Kidney (tissue), 14 donors: ENCODE data around the gene ANKRD66. TPM values are rescaled to one million over a fixed set of nuclear protein-coding genes. Genes with fewer than 3 reads are reported as not detected.

Source experiments
- DNase-seq, 5 donors: peaks; one replicate each; pipeline ENCODE4 v3.0.0-alpha.2; 2013 to 2020
- FAIRE-seq: peaks from 2 replicates; lab custom pipeline; 2012; peaks lifted over from hg19 to GRCh38; lab: Jason Lieb, UNC
- H3K27ac ChIP-seq, 2 donors: one replicate each; pipeline ENCODE4 v1.7.0; 2013; ENCODE audit warnings: low read depth in 2 of 2, low read length in 2 of 2, inconsistent platforms in 1 of 2
- H3K27me3 ChIP-seq: one replicate; pipeline ENCODE4 v1.7.1; 2013; ENCODE audit warnings: low read length, inconsistent platforms; ENCODE audit not compliant: control insufficient read depth, insufficient read depth
- H3K36me3 ChIP-seq, 3 donors: one replicate each; pipeline versions ENCODE4 v1.7.0 to v1.7.1; 2013; ENCODE audit warnings: low read length in 3 of 3, control low read depth in 1 of 3, inconsistent platforms in 1 of 3; ENCODE audit not compliant: insufficient read depth in 3 of 3, control insufficient read depth in 2 of 3
- H3K4me1 ChIP-seq, 3 donors: one replicate each; pipeline versions ENCODE4 v1.7.0 to v1.7.1; 2013; ENCODE audit warnings: low read length in 3 of 3, inconsistent platforms in 1 of 3, low read depth in 1 of 3; ENCODE audit not compliant: control insufficient read depth in 2 of 3, insufficient read depth in 2 of 3
- H3K4me3 ChIP-seq, 3 donors: one replicate each; pipeline versions ENCODE4 v1.7.0 to v1.8.1; 2013; ENCODE audit warnings: low read length in 3 of 3, control low read depth in 1 of 3, inconsistent platforms in 1 of 3
- H3K9ac ChIP-seq, 3 donors: one replicate each; pipeline versions ENCODE4 v1.7.0 to v1.7.1; 2013; ENCODE audit warnings: low read length in 3 of 3, control low read depth in 1 of 3, inconsistent platforms in 1 of 3
- H3K9me3 ChIP-seq, 3 donors: one replicate each; pipeline versions ENCODE4 v1.7.0 to v1.7.1; 2013; ENCODE audit warnings: low read length in 3 of 3, control low read depth in 1 of 3, inconsistent platforms in 1 of 3; ENCODE audit not compliant: control insufficient read depth in 2 of 3, insufficient read depth in 1 of 3
- CTCF ChIP-seq: IDR thresholded peaks from 3 replicates; pipeline ENCODE4 v1.5.1; 2012; ENCODE audit warnings: mild to moderate bottlenecking, moderate library complexity, borderline replicate concordance; ENCODE audit not compliant: insufficient read depth; ENCODE audit errors: extremely low read depth
- intact Hi-C: fragments of 100-400 bp; cut with DNase I; formaldehyde crosslinking; loops from one replicate; pipeline ENCODE4 v1.11.1; 2022
- polyA plus RNA-seq: library from polyadenylated mRNA; stranded (reverse); fragments of 350-450 nt; fragmentation: Illumina TruSeq; extraction: RNeasy Lipid Tissue Mini Kit (QIAGEN cat#74804); gene quantifications from one replicate; pipeline ENCODE4 v1.2.3, GENCODE V29; 2014; ENCODE audit warnings: low read depth, low replicate concordance; ENCODE audit not compliant: insufficient read depth
- total RNA-seq: library from RNA; stranded (reverse); fragmentation: NEBNext Ultra II Directional; extraction: Animal tissue kit (Norgen Biotek cat#: 25700); gene quantifications from one replicate; pipeline ENCODE4 v1.2.1, GENCODE V29; 2021
- donor health status: control.
- donor health status: control.
- donor health status: control.
- donor health status: control.
- donor health status: control.
- donor health status: DM: yes; HTN: yes; CAD: no.
- donor health status: Normal renal cell carcinoma (clear cell type).

ANKRD66 gene
- total and polyA plus RNA-seq, 2 donors from 2014 or later = not detected

DNA sequence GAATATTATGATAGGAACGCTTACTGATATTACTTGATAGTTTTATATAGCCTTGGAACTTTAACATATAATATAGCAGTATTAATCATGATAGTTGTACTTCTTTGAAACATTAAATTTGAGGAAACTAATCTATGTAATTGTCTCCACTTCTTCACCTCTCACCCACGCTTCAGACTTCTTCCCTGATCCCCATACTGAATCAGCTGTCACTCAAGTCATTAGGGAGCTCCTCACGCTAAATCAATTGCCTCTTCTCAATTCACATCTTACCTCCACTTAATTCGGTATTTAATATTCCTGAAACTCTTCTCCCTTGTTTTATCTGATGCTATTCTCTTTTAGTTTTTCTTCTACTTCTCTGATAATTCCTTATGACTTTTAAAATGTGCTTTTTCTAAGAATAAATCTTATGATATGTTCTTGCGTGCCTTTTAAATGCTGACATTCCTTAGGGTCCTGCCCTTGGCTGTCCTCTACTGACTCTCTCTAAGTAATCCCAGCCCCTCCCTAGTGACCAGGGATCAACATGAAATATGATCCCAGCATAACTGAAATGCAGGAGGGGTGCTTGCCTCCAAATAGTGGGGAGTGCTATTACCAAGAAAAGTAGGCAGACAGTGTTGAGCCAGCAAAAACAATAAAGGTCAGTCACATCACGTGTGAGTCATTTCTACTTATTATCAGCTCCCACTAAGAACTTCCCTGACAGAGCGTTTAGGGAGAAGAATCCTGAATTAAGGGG, 9.9 kb downstream of the ANKRD66 start:
- intact Hi-C loops = no loop called here
- no peaks in the 10 kb centered on the region for H3K27me3 ChIP-seq
- peak in 3 of 5 donors; percentile 27 to 57 (median 51) for DNase-seq
- H3K36me3 ChIP-seq = no peaks in the 10 kb centered on the region
- H3K4me1 ChIP-seq = peaks cover 0 to 6% (median 2%) of the 10 kb centered on the region in 3 donors
- no peak overlapping the region for H3K27ac ChIP-seq
- H3K9ac ChIP-seq = no peak overlapping the region
- H3K9me3 ChIP-seq = no peaks in the 10 kb centered on the region
- no peak overlapping the region for H3K4me3 ChIP-seq
- no peak for TF ChIP-seq CTCF
- FAIRE-seq = no peak

DNA sequence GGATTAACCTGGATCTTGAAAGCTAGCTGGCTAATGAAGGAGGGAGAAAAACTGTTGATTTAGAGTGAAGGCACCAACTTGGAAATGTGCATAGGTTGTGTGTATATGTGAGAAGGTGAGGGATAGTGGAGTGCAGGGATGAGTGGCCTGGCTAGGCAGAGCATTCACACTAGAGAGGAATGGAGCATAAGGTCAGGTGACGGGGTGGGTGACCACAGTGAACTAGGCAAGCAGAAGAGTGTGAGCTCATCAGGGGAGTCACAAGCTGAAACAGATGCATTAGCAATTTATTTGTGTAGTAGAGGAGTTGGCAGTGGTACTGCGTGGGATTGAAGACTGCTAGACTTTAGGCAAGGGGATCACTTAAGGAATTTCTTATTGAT, 10.5 kb downstream of the ANKRD66 start:
- DNase-seq (no peak), FAIRE-seq (no peak)
- no peak for TF ChIP-seq CTCF
- intact Hi-C loops = no loop called here
- Histone ChIP-seq H3K36me3 (no peaks in the 10 kb centered on the region), H3K9ac (no peak overlapping the region), H3K27ac (no peak overlapping the region), H3K4me3 (no peak overlapping the region), H3K9me3 (no peaks in the 10 kb centered on the region), H3K27me3 (no peaks in the 10 kb centered on the region), H3K4me1 (peaks cover 0 to 6% (median 2%) of the 10 kb centered on the region in 3 donors)

GRCh38 chr6:46758960-46759753, 12.4 kb downstream of the ANKRD66 start:
- Histone ChIP-seq H3K9ac (no peak overlapping the region), H3K27me3 (no peaks in the 10 kb centered on the region), H3K27ac (no peak overlapping the region), H3K36me3 (no peaks in the 10 kb centered on the region), H3K4me3 (no peak overlapping the region), H3K9me3 (no peaks in the 10 kb centered on the region), H3K4me1 (peaks cover 0 to 6% (median 2%) of the 10 kb centered on the region in 3 donors)
- no peak for TF ChIP-seq CTCF
- intact Hi-C loops = no loop called here
- no peak for DNase-seq
- FAIRE-seq = no peak
